GM23338 (cell line): ENCODE data around the gene ROBO1. TPM values are rescaled to one million over a fixed set of nuclear protein-coding genes. Genes with fewer than 3 reads are reported as not detected.

ENCODE experiments used
- ATAC-seq: fragments of 200-7000 bp; cut with Tn5 transposase; 3 replicates; pipeline ENCODE4 v1.9.1; 2020
- DNase-seq: peaks from one replicate; pipeline ENCODE4 v3.0.0-alpha.2; 2015; ENCODE audit warnings: low spot score
- H2AFZ ChIP-seq: fragments of 200-600 bp; sonication (generic); 2 replicates; pipeline ENCODE4 v1.8.0; 2016; ENCODE audit warnings: antibody characterized with exemption, mild to moderate bottlenecking, moderate library complexity
- H3F3A ChIP-seq: fragments of 200-600 bp; sonication (generic); replicated peaks from 2 replicates; pipeline ENCODE4 v1.8.0; 2017; ENCODE audit warnings: antibody characterized with exemption, mixed run types, low read depth
- H3K27ac ChIP-seq: fragments of 200-600 bp; sonication (generic); 2 replicates; pipeline ENCODE4 v1.6.1; 2016; ENCODE audit warnings: low read depth
- H3K27me3 ChIP-seq: fragments of 200-600 bp; sonication (generic); 2 replicates; pipeline ENCODE4 v1.8.0; 2016; ENCODE audit warnings: mild to moderate bottlenecking, mixed run types, moderate library complexity; ENCODE audit not compliant: insufficient read depth
- H3K36me3 ChIP-seq: fragments of 200-600 bp; sonication (generic); 2 replicates; pipeline ENCODE4 v1.8.0; 2016; ENCODE audit warnings: mild to moderate bottlenecking; ENCODE audit not compliant: insufficient read depth
- H3K4me1 ChIP-seq: fragments of 200-600 bp; sonication (generic); 2 replicates; pipeline ENCODE4 v1.8.0; 2016; ENCODE audit warnings: mild to moderate bottlenecking, moderate library complexity; ENCODE audit not compliant: insufficient read depth
- H3K4me2 ChIP-seq: fragments of 200-600 bp; sonication (generic); 2 replicates; pipeline ENCODE4 v1.7.1; 2017; ENCODE audit warnings: mixed run types
- H3K4me3 ChIP-seq: fragments of 200-600 bp; sonication (generic); 2 replicates; pipeline ENCODE4 v1.6.1; 2016; ENCODE audit warnings: mixed run types
- H3K79me2 ChIP-seq: fragments of 200-600 bp; sonication (generic); replicated peaks from 2 replicates; pipeline ENCODE4 v1.8.0; 2017; ENCODE audit warnings: mild to moderate bottlenecking; ENCODE audit not compliant: insufficient read depth
- H3K9me2 ChIP-seq: fragments of 200-600 bp; sonication (generic); 2 replicates; pipeline ENCODE4 v1.8.0; 2017; ENCODE audit not compliant: insufficient read depth
- H4K20me1 ChIP-seq: fragments of 200-600 bp; sonication (generic); replicated peaks from 2 replicates; pipeline ENCODE4 v1.8.0; 2017; ENCODE audit warnings: mild to moderate bottlenecking; ENCODE audit not compliant: insufficient read depth
- H3K27ac Mint-ChIP-seq: 2 replicates; pipeline ENCODE4 v1.8.0; 2020; ENCODE audit warnings: inconsistent platforms, mild to moderate bottlenecking, moderate library complexity, mixed read lengths
- H3K27me3 Mint-ChIP-seq: 3 replicates; pipeline ENCODE4 v1.8.0; 2022; ENCODE audit warnings: low read depth, mild to moderate bottlenecking, moderate library complexity, mixed read lengths, inconsistent platforms; ENCODE audit not compliant: insufficient read depth, poor library complexity
- H3K36me3 Mint-ChIP-seq: 3 replicates; pipeline ENCODE4 v1.8.0; 2021; ENCODE audit warnings: low read depth, mild to moderate bottlenecking, inconsistent platforms, moderate library complexity, mixed read lengths
- H3K4me1 Mint-ChIP-seq: 3 replicates; pipeline ENCODE4 v1.8.0; 2020; ENCODE audit warnings: mild to moderate bottlenecking, inconsistent platforms, mixed read lengths
- H3K4me3 Mint-ChIP-seq: 3 replicates; pipeline ENCODE4 v1.8.0; 2021; ENCODE audit warnings: moderate library complexity, mild to moderate bottlenecking, inconsistent platforms, mixed read lengths
- H3K9me3 Mint-ChIP-seq: 3 replicates; pipeline ENCODE4 v1.8.0; 2020; ENCODE audit warnings: moderate library complexity, mild to moderate bottlenecking, inconsistent platforms, mixed read lengths
- EZH2 ChIP-seq: fragments of 200-600 bp; sonication (generic); IDR thresholded peaks from one replicate; pipeline ENCODE4 v1.8.0; 2017; ENCODE audit warnings: antibody characterized with exemption, mild to moderate bottlenecking, low read depth; ENCODE audit not compliant: unreplicated experiment
- JUNB ChIP-seq: IDR thresholded peaks from one replicate; pipeline ENCODE4 v1.6.1; 2016; ENCODE audit warnings: antibody characterized with exemption; ENCODE audit not compliant: unreplicated experiment
- POLR2AphosphoS5 ChIP-seq: IDR thresholded peaks from 2 replicates; pipeline ENCODE4 v1.6.1; 2016; ENCODE audit warnings: antibody characterized with exemption, low read depth
- REST ChIP-seq: IDR thresholded peaks from one replicate; pipeline ENCODE4 v1.6.1; 2018; ENCODE audit warnings: antibody characterized with exemption; ENCODE audit not compliant: unreplicated experiment
- STAT1 ChIP-seq: IDR thresholded peaks from one replicate; pipeline ENCODE4 v1.6.1; 2016; ENCODE audit warnings: antibody characterized with exemption; ENCODE audit not compliant: unreplicated experiment
- ZNF331 ChIP-seq: fragments of 250-450 bp; sonication (Bioruptor Pico); IDR thresholded peaks from 2 replicates; pipeline ENCODE4 v1.5.0; 2020; ENCODE audit warnings: low read depth, mild to moderate bottlenecking, moderate library complexity
- ZNF462 ChIP-seq: fragments of 250-450 bp; sonication (Bioruptor Pico); IDR thresholded peaks from 2 replicates; pipeline ENCODE4 v1.5.0; 2020; ENCODE audit warnings: mild to moderate bottlenecking, moderate library complexity
- polyA plus RNA-seq: library from polyadenylated mRNA; unstranded; fragments of >200 nt; fragmentation: Nextera tagmentation; extraction: Ambion mirVana; gene quantifications from 2 replicates; pipeline ENCODE4 v1.2.1, GENCODE V29; 2016
- total RNA-seq: library from RNA; depleted of rRNA; stranded (reverse); fragments of >200 nt; shearing (Covaris generic); gene quantifications from 2 replicates; pipeline ENCODE4 v1.2.3, GENCODE V29; 2014

The ROBO1 gene
- total and polyA plus RNA-seq, 2 experiments from 2014 or later = 19.2 to 78.3 TPM

- TF ChIP-seq REST = no peak
- TF ChIP-seq ZNF462 = no peak
Measured at GRCh38 chr3:79018265-79018664, 749.5 kb downstream of the ROBO1 start (continued).

- H4K20me1 ChIP-seq = peaks cover 11% of the 10 kb centered on the region
- H3K27ac ChIP-seq = no peak overlapping the region
- H3K4me1 ChIP-seq = peaks cover 45% of the 10 kb centered on the region
- Mint-ChIP-seq H3K27me3 (peaks cover 3% of the 10 kb centered on the region), H3K4me3 (no peak overlapping the region), H3K27ac (no peak overlapping the region), H3K9me3 (no peaks in the 10 kb centered on the region), H3K4me1 (peaks cover 45% of the 10 kb centered on the region), H3K36me3 (no peaks in the 10 kb centered on the region; the same call in 2 of the 3 replicates)
- H3K27me3 ChIP-seq = no peaks in the 10 kb centered on the region
- TF ChIP-seq ZNF331 (CRISPR knock-in tag) (no peak), STAT1 (no peak), JUNB (no peak), POLR2AphosphoS5 (no peak), EZH2 (no peak)
- H3F3A ChIP-seq = no peaks in the 10 kb centered on the region
- H2AFZ ChIP-seq = no peak overlapping the region
- H3K4me3 ChIP-seq = peak overlapping the region; percentile 93
- H3K79me2 ChIP-seq = peaks cover 67% of the 10 kb centered on the region
- no peaks in the 10 kb centered on the region for H3K9me2 ChIP-seq
- no peak for ATAC-seq
- H3K4me2 ChIP-seq = peak overlapping the region; percentile 87
- no peaks in the 10 kb centered on the region for H3K36me3 ChIP-seq
- no peak for DNase-seq
Measured at GRCh38 chr3:79016587-79017376, 751.0 kb downstream of the ROBO1 start.
